GM19463 (cell line): ENCODE data around the gene MMP17.
A peak's percentile ranks its signal among the peaks of the same experiment; 100 is the strongest.

ENCODE experiments used
- ATAC-seq: cut with Tn5 transposase; IDR thresholded peaks from one replicate; pipeline ENCODE4 v1.9.1; 2021; ENCODE audit warnings: mild to moderate bottlenecking, moderate library complexity; ENCODE audit not compliant: unreplicated experiment

Gene MMP17

GRCh38 chr12:131892711-131893604, 64.8 kb downstream of the MMP17 start:
- no peak for ATAC-seq

- ATAC-seq, result no peak
These were observed 65.6 kb downstream of the MMP17 start for GRCh38 chr12:131893605-131894312.

GRCh38 chr12:131894313-131894860, 66.2 kb downstream of the MMP17 start, which contains the start of gene ULK1:
Gene ULK1 (plus strand): TSS chr12:131894622. CDS start chr12:131895002, 380 bp downstream.
- ATAC-seq, result peak; percentile 69

GRCh38 chr12:131894981-131895639, 66.9 kb downstream of the MMP17 start:
- ATAC-seq, result no peak

GRCh38 chr12:131895640-131896079, 67.5 kb downstream of the MMP17 start:
- ATAC-seq, result no peak

GRCh38 chr12:131896080-131896810, 68.1 kb downstream of the MMP17 start:
- peak; percentile 73 for ATAC-seq

GRCh38 chr12:131896811-131897270, 68.6 kb downstream of the MMP17 start:
- ATAC-seq, result no peak

GRCh38 chr12:131897276-131897675, 69.1 kb downstream of the MMP17 start:
- no peak for ATAC-seq

GRCh38 chr12:131897875-131898274, 69.7 kb downstream of the MMP17 start:
- ATAC-seq, result no peak

GRCh38 chr12:131900397-131900796, 72.2 kb downstream of the MMP17 start:
- ATAC-seq, result no peak
